22Rv1 (cell line): Measurements from ENCODE around the gene SH2B3.

ENCODE experiments used
- H3K27ac ChIP-seq: fragments of 450-650 bp; 2 replicates; pipeline ENCODE4 v1.5.1; 2017
- CTCF ChIP-seq: fragments of 450-650 bp; IDR thresholded peaks from 2 replicates; pipeline ENCODE4 v1.5.1; 2017; ENCODE audit warnings: mild to moderate bottlenecking
- ZFX ChIP-seq: fragments of 450-650 bp; IDR thresholded peaks from 2 replicates; pipeline ENCODE4 v1.6.1; 2017; ENCODE audit warnings: antibody characterized with exemption, borderline replicate concordance

SH2B3 gene

GRCh38 chr12:111410431-111411184 is 4.9 kb downstream of the SH2B3 start:
- no peak for TF ChIP-seq CTCF
- TF ChIP-seq ZFX: no peak

DNA sequence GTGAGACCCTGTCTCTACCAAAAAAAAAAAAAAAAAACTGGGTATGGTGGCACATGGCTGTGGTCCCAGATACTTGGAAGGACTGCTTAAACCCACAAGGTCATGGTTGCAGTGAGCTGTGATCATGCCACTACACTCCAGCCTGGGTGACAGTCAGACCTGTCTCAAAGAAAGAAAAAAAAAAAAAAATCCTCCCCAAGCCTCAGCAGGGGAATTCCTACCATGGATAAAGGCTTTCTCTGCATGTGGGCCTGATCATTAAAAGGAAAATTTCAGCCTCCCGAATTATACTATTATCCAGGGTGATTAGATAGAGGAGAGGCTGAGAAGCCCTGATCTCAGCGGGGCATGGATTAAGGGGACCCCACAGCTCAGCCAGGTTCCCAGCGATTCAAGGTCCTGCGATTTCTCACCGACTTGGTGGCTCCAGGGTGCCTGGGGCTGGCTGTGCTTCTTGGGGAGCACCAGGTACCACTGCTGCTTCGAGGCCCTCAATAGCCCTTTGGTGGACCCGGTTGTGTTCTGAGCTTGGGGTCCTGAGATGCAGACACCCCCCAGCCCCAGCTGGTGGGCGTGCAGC is 5.6 kb downstream of the SH2B3 start:
- H3K27ac ChIP-seq: no peak overlapping the region
- no peak for TF ChIP-seq ZFX
- TF ChIP-seq CTCF: no peak

More at GRCh38 chr12:111410431-111411184, 4.9 kb downstream of the SH2B3 start:
- no peak overlapping the region for H3K27ac ChIP-seq

- no peak overlapping the region for H3K27ac ChIP-seq
Measured at GRCh38 chr12:111412007-111412829, 6.5 kb downstream of the SH2B3 start.

GRCh38 chr12:111412830-111413441 is 7.2 kb downstream of the SH2B3 start:
- no peak overlapping the region for H3K27ac ChIP-seq
- no peak for TF ChIP-seq CTCF
- TF ChIP-seq ZFX: no peak

More at GRCh38 chr12:111412007-111412829, 6.5 kb downstream of the SH2B3 start:
- TF ChIP-seq ZFX (no peak), CTCF (no peak)

DNA sequence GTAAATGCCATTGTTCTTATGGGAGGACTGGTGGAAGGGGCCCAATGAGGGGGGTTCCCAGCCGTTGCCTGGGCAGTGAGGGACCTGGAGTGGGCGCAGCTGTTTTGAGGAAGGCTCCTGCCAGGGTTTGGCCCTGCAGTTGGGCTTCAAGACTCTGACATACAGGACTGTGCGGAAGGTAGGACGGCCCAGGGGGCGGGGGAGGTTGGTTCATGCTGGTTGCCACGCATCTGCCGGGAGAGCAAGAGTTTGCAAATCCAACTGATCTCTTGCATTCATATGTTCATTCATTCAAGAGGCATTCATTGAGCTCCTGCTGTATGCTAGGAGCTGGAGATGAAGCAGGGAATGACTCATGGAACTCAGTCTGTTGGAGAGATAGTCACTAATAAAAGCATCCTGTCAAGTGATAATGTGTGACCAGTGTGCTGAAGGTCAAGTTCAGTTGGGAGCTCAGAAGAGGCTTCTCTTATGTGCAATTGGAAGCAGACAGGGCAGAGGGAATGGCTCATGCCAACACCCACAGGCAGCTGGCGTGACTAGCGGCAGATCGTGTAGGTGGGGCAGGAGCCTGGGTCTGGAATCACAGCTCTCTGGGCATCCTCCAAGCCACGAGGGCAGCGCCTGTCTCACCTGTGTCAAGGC is 7.8 kb downstream of the SH2B3 start:
- H3K27ac ChIP-seq: no peak overlapping the region
- TF ChIP-seq CTCF (no peak), ZFX (no peak)

- no peak overlapping the region for H3K27ac ChIP-seq
- TF ChIP-seq ZFX (no peak), CTCF (no peak)
Measured at GRCh38 chr12:111414711-111415252, 9.1 kb downstream of the SH2B3 start.
